ENCODE results near the gene MUC3A.

DNA sequence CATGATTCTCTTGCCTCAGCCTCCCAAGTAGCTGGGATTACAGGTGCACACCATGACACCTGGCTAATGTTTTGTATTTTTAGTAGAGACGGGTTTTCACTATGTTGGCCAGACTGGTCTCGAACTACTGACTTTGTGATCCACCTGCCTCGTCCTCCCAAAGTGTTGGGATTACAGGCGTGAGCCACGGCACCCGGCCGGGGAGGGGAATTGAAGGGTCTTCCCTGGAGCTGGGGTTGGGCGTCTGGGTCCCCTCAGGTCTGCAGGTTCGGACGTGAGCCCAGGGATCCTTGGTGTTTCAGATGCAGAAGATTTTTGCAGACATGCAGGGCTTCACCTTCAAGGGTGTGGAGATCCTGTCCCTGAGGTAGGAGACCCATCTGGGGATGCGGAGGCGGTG lies 14.1 kb downstream of the MUC3A start:
- TF ChIP-seq EP300 (IDR thresholded peaks at IDR 0.05) (no peak), POLR2A (IDR thresholded peaks at IDR 0.05) (no peak)
- TF ChIP-seq, protein P1, sequence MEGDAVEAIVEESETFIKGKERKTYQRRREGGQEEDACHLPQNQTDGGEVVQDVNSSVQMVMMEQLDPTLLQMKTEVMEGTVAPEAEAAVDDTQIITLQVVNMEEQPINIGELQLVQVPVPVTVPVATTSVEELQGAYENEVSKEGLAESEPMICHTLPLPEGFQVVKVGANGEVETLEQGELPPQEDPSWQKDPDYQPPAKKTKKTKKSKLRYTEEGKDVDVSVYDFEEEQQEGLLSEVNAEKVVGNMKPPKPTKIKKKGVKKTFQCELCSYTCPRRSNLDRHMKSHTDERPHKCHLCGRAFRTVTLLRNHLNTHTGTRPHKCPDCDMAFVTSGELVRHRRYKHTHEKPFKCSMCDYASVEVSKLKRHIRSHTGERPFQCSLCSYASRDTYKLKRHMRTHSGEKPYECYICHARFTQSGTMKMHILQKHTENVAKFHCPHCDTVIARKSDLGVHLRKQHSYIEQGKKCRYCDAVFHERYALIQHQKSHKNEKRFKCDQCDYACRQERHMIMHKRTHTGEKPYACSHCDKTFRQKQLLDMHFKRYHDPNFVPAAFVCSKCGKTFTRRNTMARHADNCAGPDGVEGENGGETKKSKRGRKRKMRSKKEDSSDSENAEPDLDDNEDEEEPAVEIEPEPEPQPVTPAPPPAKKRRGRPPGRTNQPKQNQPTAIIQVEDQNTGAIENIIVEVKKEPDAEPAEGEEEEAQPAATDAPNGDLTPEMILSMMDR (IDR thresholded peaks at IDR 0.05), result no peak
